ENCODE measurements around the gene MYLK. TPM values are rescaled to one million over a fixed set of nuclear protein-coding genes. Genes with fewer than 3 reads are reported as not detected.

Gene MYLK
- total RNA-seq, 1 experiment from 2014 or later = 23.0 TPM

DNA sequence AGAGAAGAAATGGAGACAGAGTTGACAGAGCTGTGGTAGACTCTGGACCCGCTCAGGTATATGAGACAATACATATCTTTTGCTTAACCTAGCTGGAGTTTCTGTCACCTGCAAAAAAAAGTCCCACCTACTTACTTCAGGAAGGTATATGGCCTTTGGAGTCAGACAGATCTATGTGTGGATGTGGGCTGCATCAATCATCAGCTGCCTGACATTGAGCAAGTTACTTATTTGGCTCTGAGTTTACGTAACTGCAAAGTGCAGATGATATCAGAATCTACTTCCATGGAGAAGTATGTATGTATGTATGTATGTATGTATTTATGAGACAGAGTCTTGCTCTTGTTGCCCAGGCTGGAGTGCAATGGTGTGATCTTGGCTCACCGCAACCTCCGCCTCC is 124.3 kb downstream of the MYLK start:
- H3K27me3 Mint-ChIP-seq (ENCODE audit: insufficient read depth, unreplicated experiment) = no peaks in the 10 kb centered on the region
- no TSS peak for BruUV-seq (replicated peaks)
- ChIA-PET CTCF (no interaction called here), POLR2A (no interaction called here)
- intact Hi-C loops (cut with micrococcal nuclease; ENCODE audit: unreplicated experiment) = no loop called here
- H3K27me3 ChIP-seq (replicated peaks; ENCODE audit: control insufficient read depth, insufficient read depth, low read length) = no peaks in the 10 kb centered on the region
- no peaks in the 10 kb centered on the region for H3K36me3 Mint-ChIP-seq (ENCODE audit: insufficient read depth, unreplicated experiment)
- H3K4me3 ChIP-seq (ENCODE audit: low read depth, low read length) = no peak overlapping the region
- no peak for DNase-seq
- no peaks in the 10 kb centered on the region for H3K9me3 ChIP-seq
- no peak overlapping the region for H3K4me3 Mint-ChIP-seq (ENCODE audit: unreplicated experiment)
- H3K4me1 ChIP-seq = peaks cover 24% of the 10 kb centered on the region
- H3K27ac Mint-ChIP-seq (ENCODE audit: unreplicated experiment) = no peak overlapping the region
- H3K4me1 Mint-ChIP-seq (ENCODE audit: low read depth, unreplicated experiment) = peaks cover 15% of the 10 kb centered on the region
- no peaks in the 10 kb centered on the region for H3K9me3 Mint-ChIP-seq (ENCODE audit: unreplicated experiment)
- no peaks in the 10 kb centered on the region for H3K36me3 ChIP-seq (ENCODE audit: control insufficient read depth, insufficient read depth, low read length)
- TF ChIP-seq, protein P1, sequence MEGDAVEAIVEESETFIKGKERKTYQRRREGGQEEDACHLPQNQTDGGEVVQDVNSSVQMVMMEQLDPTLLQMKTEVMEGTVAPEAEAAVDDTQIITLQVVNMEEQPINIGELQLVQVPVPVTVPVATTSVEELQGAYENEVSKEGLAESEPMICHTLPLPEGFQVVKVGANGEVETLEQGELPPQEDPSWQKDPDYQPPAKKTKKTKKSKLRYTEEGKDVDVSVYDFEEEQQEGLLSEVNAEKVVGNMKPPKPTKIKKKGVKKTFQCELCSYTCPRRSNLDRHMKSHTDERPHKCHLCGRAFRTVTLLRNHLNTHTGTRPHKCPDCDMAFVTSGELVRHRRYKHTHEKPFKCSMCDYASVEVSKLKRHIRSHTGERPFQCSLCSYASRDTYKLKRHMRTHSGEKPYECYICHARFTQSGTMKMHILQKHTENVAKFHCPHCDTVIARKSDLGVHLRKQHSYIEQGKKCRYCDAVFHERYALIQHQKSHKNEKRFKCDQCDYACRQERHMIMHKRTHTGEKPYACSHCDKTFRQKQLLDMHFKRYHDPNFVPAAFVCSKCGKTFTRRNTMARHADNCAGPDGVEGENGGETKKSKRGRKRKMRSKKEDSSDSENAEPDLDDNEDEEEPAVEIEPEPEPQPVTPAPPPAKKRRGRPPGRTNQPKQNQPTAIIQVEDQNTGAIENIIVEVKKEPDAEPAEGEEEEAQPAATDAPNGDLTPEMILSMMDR (IDR thresholded peaks at IDR 0.05; ENCODE audit: insufficient read depth in 1 of 2, low read depth in 1 of 2, low read length in 1 of 2, severe bottlenecking in 1 of 2, unreplicated experiment in 1 of 2) = no peak

DNA sequence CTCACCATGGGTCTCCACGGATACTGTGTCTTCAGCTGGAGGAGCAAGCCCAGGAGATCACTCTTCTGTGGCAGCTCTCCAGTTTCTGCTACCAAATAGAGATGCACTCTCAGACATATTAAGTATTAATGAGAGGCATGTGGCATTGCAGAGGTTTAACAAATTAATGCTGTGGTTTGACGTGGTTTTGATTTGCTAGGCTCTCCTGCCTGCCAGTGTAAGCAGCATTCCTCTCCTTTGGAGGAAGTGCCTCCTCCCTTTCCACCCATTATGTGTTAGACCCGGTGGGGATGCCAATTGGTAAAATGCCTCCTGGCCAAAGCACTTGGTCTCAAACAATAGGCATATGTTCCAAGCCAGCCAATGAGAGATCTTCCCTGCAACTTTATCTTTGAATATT is 124.8 kb downstream of the MYLK start:
- ChIA-PET POLR2A (no interaction called here), CTCF (no interaction called here)
- DNase-seq = no peak
- H3K27me3 ChIP-seq (replicated peaks; ENCODE audit: control insufficient read depth, insufficient read depth, low read length) = no peaks in the 10 kb centered on the region
- Mint-ChIP-seq H3K9me3 (ENCODE audit: unreplicated experiment) (no peaks in the 10 kb centered on the region), H3K4me3 (ENCODE audit: unreplicated experiment) (no peak overlapping the region), H3K27me3 (ENCODE audit: insufficient read depth, unreplicated experiment) (no peaks in the 10 kb centered on the region), H3K4me1 (ENCODE audit: low read depth, unreplicated experiment) (peaks cover 16% of the 10 kb centered on the region), H3K27ac (ENCODE audit: unreplicated experiment) (no peak overlapping the region), H3K36me3 (ENCODE audit: insufficient read depth, unreplicated experiment) (no peaks in the 10 kb centered on the region)
- TF ChIP-seq, protein P1 (IDR thresholded peaks at IDR 0.05; ENCODE audit: insufficient read depth in 1 of 2, low read depth in 1 of 2, low read length in 1 of 2, severe bottlenecking in 1 of 2, unreplicated experiment in 1 of 2) = no peak
- BruUV-seq (replicated peaks) = no TSS peak
- H3K4me3 ChIP-seq (ENCODE audit: low read depth, low read length) = no peak overlapping the region
- peaks cover 29% of the 10 kb centered on the region for H3K4me1 ChIP-seq
- intact Hi-C loops (cut with micrococcal nuclease; ENCODE audit: unreplicated experiment) = no loop called here
- H3K36me3 ChIP-seq (ENCODE audit: control insufficient read depth, insufficient read depth, low read length) = no peaks in the 10 kb centered on the region
- no peaks in the 10 kb centered on the region for H3K9me3 ChIP-seq

DNA sequence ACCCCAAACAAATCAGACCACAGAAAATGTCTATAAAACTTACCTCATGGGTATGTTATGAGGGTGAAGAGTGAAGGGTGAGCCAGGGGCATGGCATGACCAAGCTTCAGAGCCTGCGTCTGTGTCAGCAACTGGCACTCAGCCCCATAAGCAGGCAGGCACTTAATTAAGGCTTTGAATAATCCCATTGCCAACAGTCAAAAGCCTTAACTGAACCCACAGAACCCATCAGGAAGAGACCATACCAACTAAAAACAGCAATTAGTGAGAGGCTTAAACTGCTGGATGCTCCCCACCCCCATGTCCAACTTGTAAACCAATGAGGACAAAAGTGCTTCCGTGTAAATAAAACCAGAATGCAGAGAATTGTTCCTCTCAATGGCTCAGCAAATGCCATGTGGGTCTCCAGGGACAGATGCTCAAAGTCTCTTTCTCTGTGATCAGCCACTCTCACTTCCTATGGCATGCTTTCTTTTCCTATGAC is 126.0 kb downstream of the MYLK start:
- no TSS peak for BruUV-seq (replicated peaks)
- TF ChIP-seq, protein P1 (IDR thresholded peaks at IDR 0.05; ENCODE audit: insufficient read depth in 1 of 2, low read depth in 1 of 2, low read length in 1 of 2, severe bottlenecking in 1 of 2, unreplicated experiment in 1 of 2) = no peak
- Mint-ChIP-seq H3K4me1 (ENCODE audit: low read depth, unreplicated experiment) (peaks cover 16% of the 10 kb centered on the region), H3K4me3 (ENCODE audit: unreplicated experiment) (no peak overlapping the region), H3K27me3 (ENCODE audit: insufficient read depth, unreplicated experiment) (no peaks in the 10 kb centered on the region), H3K27ac (ENCODE audit: unreplicated experiment) (no peak overlapping the region), H3K36me3 (ENCODE audit: insufficient read depth, unreplicated experiment) (no peaks in the 10 kb centered on the region), H3K9me3 (ENCODE audit: unreplicated experiment) (no peaks in the 10 kb centered on the region)
- POLR2A ChIA-PET = no interaction called here
- no peaks in the 10 kb centered on the region for H3K36me3 ChIP-seq (ENCODE audit: control insufficient read depth, insufficient read depth, low read length)
- CTCF ChIA-PET = interaction anchor here (0.6 kb wide), 1 partner anchor 31 kb away, joined by 5 read pairs; no protein-coding TSS in a partner anchor
- H3K4me1 ChIP-seq = peaks cover 39% of the 10 kb centered on the region
- intact Hi-C loops (cut with micrococcal nuclease; ENCODE audit: unreplicated experiment) = no loop called here
- H3K4me3 ChIP-seq (ENCODE audit: low read depth, low read length) = no peak overlapping the region
- no peaks in the 10 kb centered on the region for H3K27me3 ChIP-seq (replicated peaks; ENCODE audit: control insufficient read depth, insufficient read depth, low read length)
- no peaks in the 10 kb centered on the region for H3K9me3 ChIP-seq
- no peak for DNase-seq

All from Caco-2 (cell line).